Natural killer cell (primary cell): ENCODE measurements around the gene PTX4. TPM values are rescaled to one million over a fixed set of nuclear protein-coding genes. Genes with fewer than 3 reads are reported as not detected.

Experiments used
- ATAC-seq, 3 donors: fragments of 150-1000 bp in 2 of 3; fragments of 200-7000 bp in 1 of 3; cut with Tn5 transposase; 1 replicate in 1 of 3; 2 replicates in 2 of 3; pipeline ENCODE4 v1.10.0; 2021; ENCODE audit warnings: mild to moderate bottlenecking in 2 of 3, moderate library complexity in 2 of 3
- DNase-seq, 2 donors: peaks; one replicate each; pipeline versions ENCODE4 v3.0.0 to v3.0.0-alpha.2; 2013 to 2021; ENCODE audit warnings: mixed read lengths in 1 of 2
- H3K27ac ChIP-seq: one replicate; pipeline ENCODE4 v1.5.1; 2013; ENCODE audit warnings: mild to moderate bottlenecking, low read length
- H3K27me3 ChIP-seq: one replicate; pipeline ENCODE4 v1.6.1; 2013; ENCODE audit warnings: low read length; ENCODE audit not compliant: control insufficient read depth, insufficient read depth
- H3K36me3 ChIP-seq: one replicate; pipeline ENCODE4 v1.6.1; 2013; ENCODE audit warnings: low read length; ENCODE audit not compliant: control insufficient read depth, insufficient read depth
- H3K4me1 ChIP-seq: one replicate; pipeline ENCODE4 v1.6.1; 2013; ENCODE audit warnings: low read length; ENCODE audit not compliant: control insufficient read depth, insufficient read depth
- H3K4me3 ChIP-seq: one replicate; pipeline ENCODE4 v1.5.1; 2013; ENCODE audit warnings: low read length
- H3K9me3 ChIP-seq: one replicate; pipeline ENCODE4 v1.6.1; 2013; ENCODE audit warnings: low read length; ENCODE audit not compliant: control insufficient read depth, insufficient read depth
- H3K27ac Mint-ChIP-seq, 2 donors: one replicate each; pipeline ENCODE4 v1.8.0; 2022; ENCODE audit warnings: mild to moderate bottlenecking in 2 of 2, mixed read lengths in 2 of 2, moderate library complexity in 1 of 2
- H3K27me3 Mint-ChIP-seq, 2 donors: one replicate each; pipeline ENCODE4 v1.8.0; 2022; ENCODE audit warnings: low read depth in 2 of 2, mixed read lengths in 2 of 2
- H3K36me3 Mint-ChIP-seq: one replicate; pipeline ENCODE4 v1.8.0; 2022; ENCODE audit warnings: mixed read lengths
- H3K4me1 Mint-ChIP-seq, 2 donors: one replicate each; pipeline ENCODE4 v1.8.0; 2022; ENCODE audit warnings: mixed read lengths in 2 of 2
- H3K4me3 Mint-ChIP-seq: one replicate; pipeline ENCODE4 v1.8.0; 2022; ENCODE audit warnings: mild to moderate bottlenecking, moderate library complexity, mixed read lengths
- H3K9me3 Mint-ChIP-seq, 2 donors: one replicate each; pipeline ENCODE4 v1.8.0; 2022; ENCODE audit warnings: mixed read lengths in 2 of 2
- CTCF ChIP-seq: fragments of 200-600 bp; IDR thresholded peaks from one replicate; pipeline ENCODE4 v1.8.0; 2022; ENCODE audit warnings: antibody characterized with exemption
- WGBS: methylation state at CpG from one replicate; pipeline ENCODE4 v1.1.7; 2013; ENCODE audit warnings: missing lambda C conversion rate; ENCODE audit not compliant: insufficient coverage; 5-methylcytosine and 5-hydroxymethylcytosine counted together
- intact Hi-C: fragments of 100-400 bp; cut with micrococcal nuclease; formaldehyde crosslinking; loops from one replicate; pipeline ENCODE4 v1.14.2; 2022
- total RNA-seq, 4 donors: library from RNA; stranded (reverse); fragments of 120-200 nt in 1 of 4; gene quantifications; one replicate each; pipeline versions ENCODE4 v1.2.3 to v1.2.4, GENCODE V29; 2013 to 2022

The PTX4 gene
- total RNA-seq, 3 donors from 2014 or later (not counting 1 experiment from before 2014, with no cell fraction given), result 0.31 TPM; not detected in 2

GRCh38 chr16:1475552-1476114, 13.1 kb downstream of the PTX4 start:
- Mint-ChIP-seq H3K9me3 (no peaks in the 10 kb centered on the region), H3K4me1 (peaks cover 5 to 29% of the 10 kb centered on the region in 2 donors), H3K4me3 (peak overlapping the region; percentile 80), H3K27ac (peak overlapping the region; percentile 67 to 86), H3K27me3 (no peaks in the 10 kb centered on the region), H3K36me3 (no peaks in the 10 kb centered on the region)
- intact Hi-C loops, result loop anchor here (1.0 to 2.0 kb wide), 2 partner anchors 18 to 137 kb away; partner anchors contain the start of genes CRAMP1, IFT140 and TELO2
- Histone ChIP-seq H3K4me1 (peaks cover 35% of the 10 kb centered on the region), H3K4me3 (peak overlapping the region; percentile 58), H3K9me3 (no peaks in the 10 kb centered on the region), H3K36me3 (no peaks in the 10 kb centered on the region), H3K27me3 (no peaks in the 10 kb centered on the region), H3K27ac (peak overlapping the region; percentile 78)
- no peak for ATAC-seq
- no peak for TF ChIP-seq CTCF
- no peak for DNase-seq
- 70% methylated on average over 15 of the region's 15 CpGs for WGBS

GRCh38 chr16:1474796-1475551, 13.8 kb downstream of the PTX4 start, which contains the start of gene CLCN7:
Gene CLCN7, minus strand, starts transcription at chr16:1475028. Its CDS starts 54 bp downstream, at chr16:1474974.
- H3K4me1 Mint-ChIP-seq, result peaks cover 9 to 34% of the 10 kb centered on the region in 2 donors
- peak within 1 kb of the TSS; percentile 67 to 86 for H3K27ac Mint-ChIP-seq

GRCh38 chr16:1474082-1474795, 14.5 kb downstream of the PTX4 start:
- H3K9me3 Mint-ChIP-seq, result no peaks in the 10 kb centered on the region
- intact Hi-C loops, result loop anchor here (2.0 kb wide), 1 partner anchor 139 kb away; the partner anchor contains the start of genes CRAMP1 and IFT140
- TF ChIP-seq CTCF, result no peak
- no peaks in the 10 kb centered on the region for H3K9me3 ChIP-seq
- peak overlapping the region; percentile 71 for H3K4me3 Mint-ChIP-seq
- no peaks in the 10 kb centered on the region for H3K36me3 ChIP-seq
- H3K4me1 ChIP-seq, result peaks cover 45% of the 10 kb centered on the region
- no peaks in the 10 kb centered on the region for H3K27me3 Mint-ChIP-seq
- H3K4me1 Mint-ChIP-seq, result peaks cover 15 to 39% of the 10 kb centered on the region in 2 donors
- no peaks in the 10 kb centered on the region for H3K36me3 Mint-ChIP-seq
- peak overlapping the region; percentile 42 for H3K4me3 ChIP-seq
- ATAC-seq (no peak), DNase-seq (no peak)
- H3K27ac ChIP-seq, result no peak overlapping the region
- H3K27ac Mint-ChIP-seq, result peak overlapping the region; percentile 38 to 86
- 13% methylated on average over 57 of the region's 57 CpGs for WGBS
- no peaks in the 10 kb centered on the region for H3K27me3 ChIP-seq

More at GRCh38 chr16:1474796-1475551, 13.8 kb downstream of the PTX4 start, which contains the start of gene CLCN7:
- Histone ChIP-seq H3K27me3 (no peaks in the 10 kb centered on the region), H3K9me3 (no peaks in the 10 kb centered on the region), H3K27ac (peak within 1 kb of the TSS; percentile 78), H3K36me3 (no peaks in the 10 kb centered on the region), H3K4me1 (peaks cover 40% of the 10 kb centered on the region), H3K4me3 (peak within 1 kb of the TSS; percentile 58)
- no peaks in the 10 kb centered on the region for H3K27me3 Mint-ChIP-seq
- DNase-seq (peak; percentile 92 to 93), ATAC-seq (peak; percentile 85 to 96 (median 91))
- intact Hi-C loops, result loop anchor here (1.0 to 2.0 kb wide), 2 partner anchors 18 to 138 kb away; partner anchors contain the start of genes CRAMP1, IFT140 and TELO2
- under 1% methylated on average over 99 of the region's 99 CpGs for WGBS
- TF ChIP-seq CTCF, result no peak
- H3K4me3 Mint-ChIP-seq, result peak within 1 kb of the TSS; percentile 80
- no peaks in the 10 kb centered on the region for H3K9me3 Mint-ChIP-seq
- no peaks in the 10 kb centered on the region for H3K36me3 Mint-ChIP-seq
